HG02759 (cell line): ENCODE measurements around the gene SPEM3.

Experiments used
- ATAC-seq: cut with Tn5 transposase; IDR thresholded peaks from one replicate; pipeline ENCODE4 v1.9.1; 2021; ENCODE audit warnings: mild to moderate bottlenecking, moderate library complexity; ENCODE audit not compliant: unreplicated experiment

SPEM3 gene

DNA sequence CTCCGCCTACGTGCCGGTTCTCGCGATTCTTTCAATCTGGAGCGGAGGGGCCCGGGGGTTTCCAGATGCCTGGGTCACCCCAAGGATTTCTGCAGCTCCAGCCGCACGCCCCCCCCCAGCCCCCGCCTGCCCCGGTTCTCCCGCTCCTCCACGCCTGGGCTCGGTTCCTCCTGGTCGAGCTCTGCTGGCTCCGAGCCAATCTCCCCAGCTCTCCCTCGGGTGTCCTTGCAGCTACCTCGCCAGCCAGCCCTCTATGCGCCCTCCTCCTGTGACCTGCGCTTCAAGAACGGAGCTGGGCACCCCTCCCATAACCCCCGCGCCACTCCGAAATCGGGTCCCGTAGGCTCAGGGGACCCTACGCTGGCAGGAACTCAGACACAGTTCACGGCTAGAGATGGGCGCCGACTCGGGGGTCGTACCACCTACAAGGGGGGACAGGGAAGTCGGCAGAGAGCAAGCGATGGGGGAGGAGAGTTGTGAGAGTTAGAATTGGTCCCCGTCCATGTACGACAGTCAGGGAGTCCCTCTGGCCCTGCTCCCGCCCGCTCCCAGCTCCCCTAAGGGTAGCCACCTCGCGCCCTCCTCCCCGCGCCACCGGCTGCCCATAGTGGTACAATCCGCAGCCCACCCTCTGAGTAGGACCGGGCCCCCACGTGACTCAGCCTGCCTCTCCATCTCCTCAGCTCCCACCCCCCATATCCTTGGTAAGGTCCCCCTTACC, 11.6 kb downstream of the SPEM3 start:
- ATAC-seq = no peak

DNA sequence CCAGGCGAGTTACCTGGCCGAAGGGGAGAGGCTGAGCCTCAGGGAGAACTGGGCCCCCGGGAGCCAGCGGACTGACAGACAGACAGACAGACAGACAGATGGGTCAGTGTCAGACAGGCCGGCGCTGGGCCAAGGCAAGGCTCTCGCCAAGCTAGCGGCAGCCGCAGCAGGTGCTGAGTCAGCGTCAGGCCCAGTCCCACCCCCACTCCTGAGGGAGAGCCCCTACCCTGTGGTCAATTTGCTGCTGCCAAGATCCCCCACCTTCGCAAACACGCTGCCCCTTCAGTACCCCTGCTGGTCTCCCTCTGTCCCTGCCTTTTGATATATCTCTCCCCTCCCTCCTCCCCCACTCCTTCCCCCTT, 12.2 kb downstream of the SPEM3 start:
- ATAC-seq = no peak

DNA sequence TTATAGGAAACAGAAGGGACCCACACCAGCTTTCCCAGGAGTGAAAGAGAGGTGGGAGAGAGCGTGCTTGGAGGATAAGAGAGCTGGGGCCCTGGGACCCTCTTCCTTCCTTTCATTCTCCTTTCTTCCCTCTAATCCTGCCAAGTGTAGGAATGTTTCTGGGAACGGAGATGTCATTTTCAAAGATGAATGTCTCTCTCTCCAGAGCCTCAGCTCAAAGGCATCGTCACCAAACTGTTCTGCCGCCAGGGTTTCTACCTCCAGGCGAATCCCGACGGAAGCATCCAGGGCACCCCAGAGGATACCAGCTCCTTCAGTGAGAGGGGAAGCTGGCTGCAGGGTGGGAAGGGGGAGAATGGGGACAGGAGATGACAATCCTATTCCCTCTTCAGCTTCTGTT, 12.6 kb downstream of the SPEM3 start:
- no peak for ATAC-seq

DNA sequence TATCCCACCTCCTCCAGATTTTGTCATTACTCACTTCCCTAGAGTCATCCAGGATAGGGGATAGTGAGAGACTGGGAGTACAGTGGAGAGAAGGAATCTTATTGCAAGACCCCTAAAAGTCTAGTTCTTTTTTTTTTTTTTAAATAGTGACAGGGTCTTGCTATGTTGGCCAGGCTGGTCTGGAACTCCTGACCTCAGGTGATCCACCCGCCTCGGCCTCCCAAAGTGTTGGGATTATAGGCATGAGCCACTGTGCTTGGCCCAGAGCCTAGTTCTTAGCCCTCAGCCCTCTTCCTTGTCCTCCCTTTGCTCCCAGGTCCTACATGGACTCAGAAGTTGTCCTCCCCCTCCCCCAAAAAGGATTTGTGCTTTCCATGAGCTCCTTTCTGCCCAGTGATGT, 13.5 kb downstream of the SPEM3 start:
- no peak for ATAC-seq

DNA sequence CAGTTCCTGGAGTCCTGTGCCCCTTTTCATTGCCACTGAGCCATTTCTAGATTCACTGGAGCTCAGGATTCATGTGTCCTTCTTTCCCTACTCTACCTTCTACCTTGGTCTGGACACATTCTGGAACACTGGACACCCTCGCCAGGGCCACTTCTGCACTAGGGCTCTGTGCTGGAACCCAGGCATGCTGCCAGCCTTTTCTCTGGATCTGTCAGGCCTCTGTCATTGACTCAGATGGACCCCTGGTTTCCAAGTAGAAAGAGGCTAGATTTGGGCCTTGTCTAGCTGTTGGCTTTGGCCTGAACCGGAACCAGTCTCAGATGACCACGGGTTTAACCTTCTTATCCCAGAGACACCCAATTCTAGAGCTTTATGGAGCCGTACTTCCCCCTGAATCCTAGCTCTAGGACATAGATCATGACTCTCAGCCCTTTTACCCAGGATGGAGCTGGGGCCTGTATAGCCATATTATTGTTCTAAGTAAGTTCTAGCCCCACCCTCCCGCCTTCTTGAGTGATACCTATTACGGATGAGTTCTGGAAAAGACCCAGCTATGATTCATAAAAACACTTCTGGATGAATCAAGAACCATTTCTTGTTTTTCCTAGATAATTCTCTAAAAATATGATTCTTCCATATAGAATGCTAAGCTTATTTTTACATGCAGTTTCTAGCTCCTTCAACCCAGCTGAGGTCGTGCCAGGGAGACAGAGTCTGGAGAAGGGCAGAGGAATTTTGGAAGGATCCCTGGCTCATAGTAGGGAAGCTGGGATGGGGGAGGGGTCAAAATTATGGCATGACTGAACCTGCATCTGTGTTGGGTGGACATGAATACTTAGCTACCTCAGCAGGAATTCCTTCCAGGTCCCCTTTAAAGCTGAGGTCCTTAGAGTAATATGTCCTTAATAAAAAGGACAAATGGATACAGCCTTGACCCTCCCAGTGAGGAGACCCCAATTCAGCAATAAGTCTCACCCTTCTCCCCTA, 15.1 kb downstream of the SPEM3 start:
- no peak for ATAC-seq

DNA sequence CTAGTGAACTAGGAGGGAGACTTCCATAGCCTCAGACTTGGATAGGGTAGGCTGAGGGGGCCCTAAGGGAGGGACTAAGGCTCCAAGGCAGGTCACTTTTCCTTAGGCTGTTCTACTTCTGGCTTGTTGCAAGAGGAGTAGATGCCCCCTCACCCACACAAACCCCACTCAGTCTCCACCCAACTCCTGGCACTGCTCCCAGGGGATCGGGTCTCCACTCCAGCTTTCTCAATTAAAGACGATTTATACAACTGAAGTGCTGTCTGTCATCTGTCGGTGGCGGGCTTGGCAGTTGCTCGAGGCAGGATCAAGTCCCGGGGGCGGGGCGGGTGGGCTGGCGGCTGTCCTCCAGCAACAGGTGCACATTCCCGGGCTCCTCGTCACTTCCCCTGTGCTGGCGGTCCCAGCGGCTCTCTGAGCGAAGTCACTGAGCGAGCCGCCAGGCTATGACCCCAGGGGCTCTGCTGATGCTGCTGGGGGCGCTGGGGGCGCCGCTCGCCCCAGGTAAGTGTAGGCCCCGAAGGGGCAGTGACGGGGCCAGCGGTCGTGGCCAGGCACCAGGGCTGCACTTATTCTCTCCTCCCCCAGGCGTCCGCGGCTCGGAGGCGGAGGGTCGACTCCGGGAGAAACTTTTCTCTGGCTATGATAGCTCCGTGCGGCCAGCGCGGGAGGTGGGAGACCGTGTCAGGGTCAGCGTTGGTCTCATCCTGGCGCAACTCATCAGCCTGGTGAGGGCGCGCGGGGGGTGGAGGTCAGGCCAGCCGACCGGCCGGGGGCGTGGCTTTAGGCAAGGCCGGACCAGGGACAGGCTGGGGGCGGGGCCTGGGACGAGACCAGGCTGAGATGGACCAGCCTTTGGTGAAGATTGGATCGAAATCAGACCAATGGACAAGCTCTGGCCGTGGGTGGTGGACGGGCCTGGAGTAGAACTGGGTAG, 16.3 kb downstream of the SPEM3 start, which contains the start of gene CHRNB1:
Gene CHRNB1, plus strand, starts transcription at position 380 of the 937 bp plus-strand sequence. Its CDS starts 67 bp downstream, at position 447.
- ATAC-seq = no peak

DNA sequence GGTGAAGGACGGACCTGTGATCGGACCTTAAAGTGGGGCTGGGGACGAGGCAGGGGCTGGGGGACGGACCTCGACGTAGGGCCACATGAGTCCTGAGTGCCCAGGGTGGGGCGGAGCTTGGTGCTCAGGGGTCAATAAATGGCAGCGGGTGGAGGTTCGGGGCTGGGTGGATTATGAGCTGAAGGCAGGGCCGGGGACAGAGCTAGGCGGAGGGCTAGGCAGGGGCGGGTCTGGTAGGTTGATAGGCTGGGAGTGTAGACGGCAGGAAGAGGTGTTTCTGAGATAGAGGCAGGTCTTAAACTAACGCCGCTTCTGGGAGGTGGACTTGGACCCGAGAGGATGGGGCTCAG, 16.9 kb downstream of the SPEM3 start:
- no peak for ATAC-seq

DNA sequence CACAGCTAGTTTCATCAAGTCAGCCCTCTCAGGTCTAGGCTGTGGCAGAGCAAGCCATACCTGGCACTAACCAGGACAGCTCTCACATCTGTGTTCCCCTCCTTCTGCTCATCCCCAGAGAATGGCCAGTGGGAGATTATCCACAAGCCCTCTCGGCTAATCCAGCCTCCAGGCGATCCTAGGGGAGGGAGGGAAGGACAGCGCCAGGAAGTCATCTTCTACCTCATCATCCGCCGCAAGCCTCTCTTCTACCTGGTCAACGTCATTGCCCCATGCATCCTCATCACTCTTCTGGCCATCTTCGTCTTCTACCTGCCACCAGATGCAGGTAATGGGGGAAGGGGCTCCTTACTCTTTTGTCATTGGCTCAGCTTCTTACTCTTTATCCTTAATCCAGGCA, 19.8 kb downstream of the SPEM3 start:
- ATAC-seq = no peak

DNA sequence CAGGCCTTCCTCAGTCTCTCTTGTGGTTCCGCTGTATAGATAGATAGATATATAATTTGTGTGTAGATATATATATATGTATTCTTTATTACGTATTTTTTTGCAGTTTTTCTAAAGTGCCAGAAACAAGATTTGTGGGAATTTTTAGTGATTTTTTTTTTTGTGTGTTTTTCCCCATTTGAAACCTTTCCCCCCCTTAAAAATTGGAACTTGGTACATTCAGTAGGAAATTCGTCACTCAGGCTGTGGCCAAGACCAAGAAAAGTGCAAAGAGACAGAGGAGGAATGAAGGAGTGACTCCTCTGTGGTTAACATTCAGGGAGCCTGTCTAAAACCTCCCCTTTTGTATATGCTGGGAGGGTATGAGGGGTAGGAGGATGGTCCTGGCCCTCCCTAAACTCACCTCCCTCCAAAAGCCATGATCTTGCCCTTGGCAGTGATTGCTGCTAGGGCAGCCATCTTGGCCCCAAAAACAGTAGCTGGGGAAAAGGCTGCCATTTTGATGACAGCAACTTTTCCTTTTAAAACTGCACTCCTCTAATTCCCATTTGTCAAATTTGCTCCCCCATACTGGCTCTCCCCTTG, 31.4 kb downstream of the SPEM3 start:
- ATAC-seq = no peak

DNA sequence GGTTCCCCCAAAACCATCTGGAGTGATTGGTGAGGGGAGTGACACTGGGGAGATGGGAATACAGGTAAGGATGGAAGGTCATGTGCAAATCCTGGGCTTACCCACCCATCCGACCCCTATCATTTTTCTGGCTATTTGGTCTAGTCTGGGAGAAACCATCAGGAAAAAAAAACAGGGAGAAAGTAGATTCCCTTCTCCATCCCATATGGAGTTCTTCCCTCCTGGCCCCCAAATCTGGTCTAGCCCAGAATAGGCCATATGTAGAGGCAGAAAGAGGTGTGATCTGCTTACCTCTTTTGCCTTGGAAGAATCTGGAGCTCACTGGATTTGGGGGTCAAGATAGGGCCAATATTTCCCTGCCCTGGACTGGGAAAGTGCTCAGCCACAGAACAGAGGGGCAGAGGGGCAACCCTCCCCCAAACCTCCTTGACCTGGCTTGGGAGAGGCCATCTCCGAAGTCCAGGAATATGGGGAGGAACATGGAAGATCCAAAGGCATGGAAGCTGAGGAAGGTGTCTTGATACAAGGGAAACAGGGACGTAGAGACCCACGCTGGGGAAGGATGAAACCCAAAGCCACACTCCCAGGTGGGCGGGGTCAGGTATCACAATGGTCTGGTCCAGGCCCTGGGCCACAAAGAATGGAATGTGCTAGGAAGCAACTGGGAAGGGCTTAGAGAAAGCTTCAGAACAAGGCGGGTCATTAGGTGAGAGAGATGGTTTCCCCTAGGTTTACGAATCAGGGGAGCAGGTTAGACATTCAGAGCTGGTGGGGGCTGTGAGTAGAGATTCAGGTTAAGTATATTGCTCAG, 32.4 kb downstream of the SPEM3 start:
- no peak for ATAC-seq

DNA sequence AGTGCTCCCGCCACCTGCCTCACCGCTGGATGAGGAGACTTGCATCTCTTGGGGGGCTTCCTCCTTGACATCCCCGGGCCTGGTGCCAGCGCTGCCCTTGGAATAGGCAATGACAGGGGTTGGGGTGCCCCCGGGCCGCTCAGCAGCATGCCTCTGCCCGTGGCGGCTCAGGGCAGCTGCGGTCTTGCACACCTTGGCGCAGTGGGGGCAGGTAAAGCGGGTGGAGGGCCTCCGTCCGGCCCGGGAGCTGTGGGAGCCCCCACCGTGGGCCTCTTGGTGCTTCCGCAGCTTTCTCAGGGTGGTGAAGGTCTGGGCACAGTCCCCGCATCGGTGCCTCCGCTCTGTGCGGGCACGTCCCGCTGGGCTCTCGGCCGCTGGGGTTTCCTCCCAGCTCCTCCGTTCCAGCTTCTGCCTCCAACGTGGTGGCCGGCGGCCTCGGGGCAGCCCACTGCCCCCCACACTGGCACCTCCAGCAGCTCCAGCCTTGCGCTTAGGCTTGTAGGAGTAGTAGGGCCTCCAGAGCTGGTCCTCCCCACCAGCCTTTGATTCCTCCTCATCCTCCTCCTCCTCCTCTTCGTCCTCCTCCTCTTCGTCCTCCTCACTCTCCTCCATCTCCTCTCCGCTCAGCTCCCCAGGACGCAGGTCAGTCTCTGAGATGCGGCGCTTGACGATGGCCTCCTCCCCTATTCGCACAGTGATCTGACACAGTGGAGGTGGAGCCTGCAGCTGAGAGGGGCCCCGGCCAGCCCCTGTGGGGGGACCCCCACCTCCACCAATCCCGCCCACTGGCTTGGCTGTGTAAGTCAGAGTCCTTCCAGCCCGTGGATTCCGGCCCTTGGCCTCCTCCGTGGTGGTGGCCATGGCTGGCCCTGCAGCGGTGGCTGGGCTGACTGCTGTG, 34.1 kb downstream of the SPEM3 start:
- ATAC-seq = no peak

DNA sequence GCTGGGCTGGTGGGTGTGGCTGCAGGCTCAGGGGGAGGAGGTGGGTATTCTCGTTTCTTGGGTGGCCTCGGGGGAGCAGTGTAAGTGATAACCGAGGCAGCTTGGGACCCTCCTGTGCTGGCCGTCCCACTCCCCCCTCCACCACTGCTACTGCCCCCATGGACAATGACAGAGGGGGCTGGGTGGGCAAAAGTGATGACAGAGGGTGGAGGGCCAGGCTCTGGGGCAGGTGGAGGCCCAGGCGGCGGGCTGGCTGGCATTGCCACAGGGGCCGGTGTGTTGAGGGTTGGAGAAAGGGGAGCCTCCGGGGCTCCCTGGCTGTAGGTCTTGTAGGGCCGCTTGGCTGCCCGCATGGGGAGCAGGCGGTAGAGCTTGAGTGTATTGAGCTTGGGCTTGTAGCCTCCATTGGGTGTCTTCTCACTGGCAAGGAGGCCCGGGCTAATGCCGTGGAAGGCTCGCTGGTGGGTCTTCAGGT, 34.8 kb downstream of the SPEM3 start:
- ATAC-seq = no peak

DNA sequence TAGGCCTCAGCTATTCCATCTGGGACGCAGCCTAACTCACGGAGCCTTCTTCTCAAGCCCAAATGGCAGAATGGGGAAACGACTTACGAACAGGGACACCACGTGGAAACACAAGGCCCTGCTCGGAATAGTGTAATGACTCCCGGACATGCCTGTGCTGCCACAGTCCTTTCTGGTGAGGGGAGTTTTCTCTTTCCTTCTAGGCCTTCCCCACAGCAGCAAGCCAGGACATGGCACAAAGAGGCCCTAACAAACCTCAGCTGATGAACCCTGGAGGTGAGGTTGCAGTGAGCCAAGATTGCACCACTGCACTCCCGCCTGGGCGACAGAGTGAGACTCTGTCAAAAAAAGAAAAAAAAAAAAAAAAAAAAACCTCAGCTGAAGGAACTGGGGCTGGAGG, 35.4 kb downstream of the SPEM3 start:
- no peak for ATAC-seq

DNA sequence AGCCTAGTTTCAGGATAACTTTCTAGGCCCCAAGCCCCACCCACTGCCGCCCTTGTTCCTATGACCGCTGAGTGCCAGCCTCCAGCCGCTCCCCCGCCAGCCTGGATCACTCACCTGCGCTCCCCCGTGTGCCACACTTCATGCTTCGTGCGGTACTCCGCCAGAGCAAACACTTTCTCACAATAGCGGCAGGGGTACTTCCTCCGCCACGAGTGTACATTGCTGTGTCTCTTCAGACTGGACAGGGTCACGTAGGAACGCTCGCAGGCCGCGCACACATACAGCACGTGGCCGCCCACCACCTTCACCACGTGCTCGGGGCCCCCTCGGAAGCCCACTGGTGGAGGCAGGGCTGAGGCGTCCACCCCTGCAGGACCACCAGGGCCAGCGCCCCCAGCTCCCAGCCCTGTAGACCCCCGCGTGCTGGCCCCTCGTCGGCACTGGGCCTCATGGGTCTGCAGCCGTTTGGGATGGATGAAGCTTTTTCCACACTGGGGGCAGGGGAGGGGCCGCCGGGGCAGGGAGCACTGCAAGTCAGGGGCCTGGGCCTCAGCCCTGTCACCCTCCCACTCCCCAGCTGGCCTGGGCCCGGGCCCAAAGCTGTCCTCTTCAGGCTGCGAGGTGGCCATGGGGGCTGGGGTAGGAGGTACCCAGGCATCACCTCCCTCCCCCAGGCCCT, 37.1 kb downstream of the SPEM3 start:
- ATAC-seq = no peak

DNA sequence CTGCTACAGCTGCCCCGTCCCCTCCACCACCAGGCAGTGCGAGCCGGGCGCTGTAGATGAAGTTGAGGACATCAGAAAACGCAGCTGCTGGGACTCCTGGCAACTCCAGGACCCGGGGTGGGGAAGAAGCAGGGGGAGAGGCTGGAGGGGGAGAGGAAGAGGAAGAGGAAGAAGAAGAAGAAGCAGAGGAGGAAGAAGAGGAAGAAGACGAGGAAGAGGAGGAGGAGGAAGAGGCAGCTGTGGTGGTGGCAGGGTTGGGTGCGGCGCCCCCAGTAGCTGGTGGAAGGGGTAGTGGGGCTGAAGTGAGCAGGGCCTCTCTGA, 37.6 kb downstream of the SPEM3 start:
- ATAC-seq = no peak

DNA sequence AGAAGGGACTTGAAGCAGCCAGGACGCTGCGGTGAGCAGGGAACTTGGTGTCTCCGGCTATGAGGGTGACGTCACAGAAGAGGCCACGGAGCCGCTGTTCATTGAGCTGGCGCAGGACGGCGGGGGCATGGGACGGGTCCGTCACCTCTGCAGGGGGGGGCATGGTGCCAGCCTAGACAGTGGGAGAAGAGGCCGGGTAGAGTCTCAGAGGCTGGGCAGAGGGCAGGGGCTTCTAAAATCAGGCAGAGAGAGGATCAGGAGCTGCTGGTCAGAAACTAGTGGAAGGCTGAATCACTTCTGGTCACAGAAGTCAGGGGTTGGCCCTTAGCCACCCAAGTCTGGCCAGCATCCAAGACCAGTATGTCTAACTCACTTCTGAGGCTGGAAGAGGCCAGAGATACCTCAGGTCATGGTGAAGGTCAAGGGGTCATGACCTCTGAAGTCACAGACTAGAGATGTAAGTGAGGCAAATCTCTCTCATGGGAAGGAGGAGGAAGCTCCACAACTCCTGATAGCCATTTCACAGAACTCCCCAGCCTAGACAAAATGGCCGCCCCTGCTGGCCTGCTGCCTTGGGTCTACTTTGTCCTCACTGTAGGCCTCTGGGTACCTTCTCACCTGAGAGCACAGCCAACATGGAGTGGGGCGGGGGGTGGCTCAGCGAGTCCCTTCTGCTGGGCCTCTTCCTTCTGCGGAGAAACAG, 38.1 kb downstream of the SPEM3 start:
- no peak for ATAC-seq

DNA sequence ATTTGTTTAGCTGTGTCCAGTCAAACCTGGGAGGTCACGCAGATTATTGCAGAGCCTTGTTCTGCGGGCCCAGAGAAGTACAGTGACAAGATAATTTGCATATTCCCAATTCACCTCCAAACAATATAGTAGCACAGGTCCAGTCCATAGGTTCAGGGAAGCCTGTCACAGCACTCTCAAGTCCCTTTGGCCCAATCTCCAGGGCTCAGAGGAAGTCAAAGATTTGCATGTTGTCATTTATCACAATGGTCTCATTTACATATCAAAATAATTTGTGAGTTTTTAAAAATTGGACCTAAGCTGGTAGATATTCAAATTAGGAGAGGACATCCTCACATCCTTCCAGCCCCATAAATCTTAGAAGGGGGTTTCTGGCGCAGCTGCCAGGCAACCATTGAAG, 38.8 kb downstream of the SPEM3 start:
- ATAC-seq = no peak

DNA sequence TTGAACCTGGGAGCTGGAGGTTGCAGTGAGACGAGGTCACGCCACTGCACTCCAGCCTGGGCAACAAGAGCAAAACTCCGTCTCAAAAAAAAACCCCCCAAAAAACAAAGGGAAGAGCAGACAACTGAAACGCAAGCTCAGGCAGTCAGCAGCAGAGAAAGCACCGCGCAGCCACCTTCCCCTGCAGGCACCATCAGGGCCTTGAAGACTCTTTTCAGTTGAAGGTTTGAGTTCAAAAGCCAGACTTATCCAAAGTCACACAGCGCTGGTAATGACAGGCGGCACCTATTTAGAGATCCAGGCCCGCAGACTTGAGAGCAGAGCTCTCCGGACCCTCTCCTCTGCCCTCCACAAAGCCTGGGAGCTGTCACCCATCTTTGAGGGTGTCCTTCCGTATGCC, 39.6 kb downstream of the SPEM3 start:
- ATAC-seq = no peak
